B cell (primary cell): ENCODE results near the gene DNAH6.

ENCODE experiments used
- EZH2 ChIP-seq: IDR thresholded peaks from 2 replicates; pipeline ENCODE4 v1.6.1; 2012; ENCODE audit warnings: borderline replicate concordance, low read depth, mild to moderate bottlenecking, moderate library complexity, low read length; ENCODE audit not compliant: insufficient read depth, poor library complexity, severe bottlenecking
- TF ChIP-seq, protein P1 (sequence below): fragments of 200-600 bp; IDR thresholded peaks from one replicate; pipeline ENCODE4 v1.8.0; 2022; ENCODE audit warnings: antibody characterized with exemption, mild to moderate bottlenecking

- TF ChIP-seq, protein P1, sequence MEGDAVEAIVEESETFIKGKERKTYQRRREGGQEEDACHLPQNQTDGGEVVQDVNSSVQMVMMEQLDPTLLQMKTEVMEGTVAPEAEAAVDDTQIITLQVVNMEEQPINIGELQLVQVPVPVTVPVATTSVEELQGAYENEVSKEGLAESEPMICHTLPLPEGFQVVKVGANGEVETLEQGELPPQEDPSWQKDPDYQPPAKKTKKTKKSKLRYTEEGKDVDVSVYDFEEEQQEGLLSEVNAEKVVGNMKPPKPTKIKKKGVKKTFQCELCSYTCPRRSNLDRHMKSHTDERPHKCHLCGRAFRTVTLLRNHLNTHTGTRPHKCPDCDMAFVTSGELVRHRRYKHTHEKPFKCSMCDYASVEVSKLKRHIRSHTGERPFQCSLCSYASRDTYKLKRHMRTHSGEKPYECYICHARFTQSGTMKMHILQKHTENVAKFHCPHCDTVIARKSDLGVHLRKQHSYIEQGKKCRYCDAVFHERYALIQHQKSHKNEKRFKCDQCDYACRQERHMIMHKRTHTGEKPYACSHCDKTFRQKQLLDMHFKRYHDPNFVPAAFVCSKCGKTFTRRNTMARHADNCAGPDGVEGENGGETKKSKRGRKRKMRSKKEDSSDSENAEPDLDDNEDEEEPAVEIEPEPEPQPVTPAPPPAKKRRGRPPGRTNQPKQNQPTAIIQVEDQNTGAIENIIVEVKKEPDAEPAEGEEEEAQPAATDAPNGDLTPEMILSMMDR, result no peak
- TF ChIP-seq EZH2, result no peak
These were observed 188.4 kb downstream of the DNAH6 start for GRCh38 chr2:84704505-84705244.
